ENCODE data around the gene PITPNM3. TPM values are rescaled to one million over a fixed set of nuclear protein-coding genes. Genes with fewer than 3 reads are reported as not detected.

The PITPNM3 gene
- total RNA-seq, 1 experiment from 2014 or later: 0.44 TPM

Other genes starting within 250 kb of the PITPNM3 start
- gene AIPL1, start 121.4 kb downstream of the PITPNM3 start, total RNA-seq (2021; ENCODE audit: unreplicated experiment): not detected
- 41.2 TPM for gene PIMREG, start 112.1 kb downstream of the PITPNM3 start, total RNA-seq (2021; ENCODE audit: unreplicated experiment)
- gene KIAA0753, start 84.2 kb upstream of the PITPNM3 start, total RNA-seq (2021; ENCODE audit: unreplicated experiment): 13.0 TPM
- 137 TPM for gene TXNDC17, start 84.5 kb upstream of the PITPNM3 start, total RNA-seq (2021; ENCODE audit: unreplicated experiment)
- 18.6 TPM for gene MED31, start 95.0 kb upstream of the PITPNM3 start, total RNA-seq (2021; ENCODE audit: unreplicated experiment)
- gene C17orf100, start 95.2 kb upstream of the PITPNM3 start, total RNA-seq (2021; ENCODE audit: unreplicated experiment): 2.8 TPM
- 0.26 TPM for gene SLC13A5, start 156.8 kb upstream of the PITPNM3 start, total RNA-seq (2021; ENCODE audit: unreplicated experiment)
- gene XAF1, start 199.5 kb upstream of the PITPNM3 start, total RNA-seq (2021; ENCODE audit: unreplicated experiment): 3.5 TPM
- not detected for gene FBXO39, start 219.7 kb upstream of the PITPNM3 start, total RNA-seq (2021; ENCODE audit: unreplicated experiment)